HG03354 (cell line): ENCODE data around the gene HOXC12.

Experiments
- ATAC-seq: cut with Tn5 transposase; IDR thresholded peaks from one replicate; pipeline ENCODE4 v1.9.1; 2021; ENCODE audit warnings: mild to moderate bottlenecking; ENCODE audit not compliant: unreplicated experiment, poor library complexity, severe bottlenecking

HOXC12 gene

DNA sequence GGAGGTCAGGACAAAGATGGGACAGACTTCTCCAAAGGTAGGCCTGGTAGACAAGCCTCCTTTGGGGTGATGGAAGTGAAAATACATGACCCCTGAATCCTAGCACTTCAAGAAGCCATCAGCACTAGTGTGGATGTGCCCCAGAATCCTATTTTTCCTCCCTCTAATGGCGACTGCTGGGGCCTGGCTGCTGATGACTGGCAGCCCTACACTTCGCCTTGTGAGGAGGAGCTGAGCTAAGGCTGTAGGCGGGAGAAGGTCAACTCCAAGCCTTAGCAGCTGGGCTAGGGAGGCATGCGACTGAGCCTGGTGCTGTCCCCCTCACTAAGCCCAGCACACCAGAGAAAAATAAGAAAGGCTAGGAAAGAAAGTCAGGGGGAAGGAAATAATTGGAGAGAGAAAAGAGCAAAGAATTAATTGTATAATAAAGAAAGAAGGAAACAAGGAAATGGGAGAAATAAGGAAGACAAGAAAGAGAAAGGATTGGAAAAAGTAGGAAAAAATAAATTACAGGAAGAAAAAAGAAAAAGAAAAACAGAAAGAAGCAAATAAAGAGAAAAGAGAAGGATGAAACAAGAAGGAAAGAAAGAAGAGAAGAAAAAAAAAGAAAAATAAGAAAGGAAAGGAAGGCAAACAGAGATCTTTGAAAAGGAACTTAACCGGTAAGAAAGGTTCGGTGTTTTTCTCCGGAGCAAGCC is 25.6 kb downstream of the HOXC12 start:
- ATAC-seq = no peak

DNA sequence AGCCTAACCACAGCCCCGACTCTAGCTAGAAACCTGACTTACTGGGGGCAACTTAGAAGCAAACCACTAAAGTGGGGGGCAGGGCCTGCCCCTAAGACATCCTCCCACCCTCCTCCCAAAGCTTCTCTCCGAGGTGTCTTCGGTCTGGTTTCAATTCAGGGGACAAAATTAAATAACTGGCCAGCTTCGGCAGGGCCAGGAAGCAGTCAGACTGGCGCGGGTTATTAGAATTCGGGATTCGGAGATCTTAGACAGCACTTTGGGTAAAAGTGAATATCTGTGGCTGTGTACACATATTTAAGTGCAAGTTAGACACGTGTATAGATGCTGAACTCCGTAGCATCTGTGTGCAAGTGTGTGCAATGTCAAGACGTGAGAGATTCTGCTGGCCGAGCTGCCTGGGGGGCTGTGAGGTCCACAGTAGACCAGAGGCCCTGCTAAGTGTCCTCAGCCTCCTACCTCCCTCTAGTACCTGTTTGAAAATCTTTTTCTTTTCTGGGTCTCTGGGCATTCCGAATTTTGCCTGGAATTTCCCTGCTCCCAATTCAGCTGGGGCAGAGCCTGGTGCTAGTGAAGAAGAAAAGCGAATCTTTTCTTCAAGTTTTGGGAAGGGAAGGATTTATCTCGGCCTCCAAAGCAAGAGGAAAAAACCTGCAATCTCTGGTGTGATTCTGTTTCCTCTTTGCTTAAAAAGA is 26.2 kb downstream of the HOXC12 start:
- ATAC-seq = no peak

DNA sequence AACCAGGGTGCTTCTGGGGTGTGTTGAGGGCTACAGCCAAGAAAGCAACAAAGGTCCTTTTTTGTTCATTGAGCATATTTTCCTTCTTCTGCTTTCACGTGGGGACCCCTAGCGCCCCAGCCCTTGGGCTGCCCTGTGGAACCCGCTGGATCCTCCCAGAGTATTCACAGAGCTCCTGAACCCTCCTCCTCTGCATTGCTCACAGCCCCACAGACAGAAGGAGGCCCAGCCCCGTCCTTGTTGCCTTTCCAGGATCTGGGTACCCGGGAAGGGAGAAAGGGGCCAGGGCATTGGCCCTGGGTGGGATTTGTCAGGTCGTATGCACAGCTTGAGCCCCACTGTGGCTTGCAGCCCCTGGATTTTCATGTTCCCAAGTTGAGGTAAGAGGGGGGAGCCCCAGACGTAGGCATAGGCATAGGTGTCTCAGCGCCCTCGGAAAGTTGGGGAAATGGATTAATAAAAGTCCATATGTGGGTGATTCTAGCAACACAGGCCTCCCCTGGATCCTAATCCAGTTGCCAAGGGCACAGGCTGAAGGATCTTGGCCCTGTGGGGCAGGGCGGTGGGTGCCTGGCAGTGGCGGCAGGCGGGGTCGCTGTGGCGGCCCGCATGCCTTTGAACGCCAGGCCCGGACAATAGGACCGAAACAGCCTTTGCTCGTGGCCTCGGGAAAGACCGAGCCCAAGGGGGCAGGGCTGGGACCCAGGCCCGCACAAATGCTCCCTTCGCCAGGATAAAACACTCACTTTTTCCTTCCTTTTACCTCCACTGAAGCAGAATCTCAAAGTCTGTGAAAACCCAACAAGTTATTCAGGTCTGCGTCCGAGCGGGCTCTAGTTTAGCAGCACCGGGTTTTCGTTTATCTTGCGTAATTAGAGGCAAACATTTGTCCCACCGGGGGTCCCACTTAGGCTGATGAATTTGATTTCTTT is 27.2 kb downstream of the HOXC12 start:
- no peak for ATAC-seq

DNA sequence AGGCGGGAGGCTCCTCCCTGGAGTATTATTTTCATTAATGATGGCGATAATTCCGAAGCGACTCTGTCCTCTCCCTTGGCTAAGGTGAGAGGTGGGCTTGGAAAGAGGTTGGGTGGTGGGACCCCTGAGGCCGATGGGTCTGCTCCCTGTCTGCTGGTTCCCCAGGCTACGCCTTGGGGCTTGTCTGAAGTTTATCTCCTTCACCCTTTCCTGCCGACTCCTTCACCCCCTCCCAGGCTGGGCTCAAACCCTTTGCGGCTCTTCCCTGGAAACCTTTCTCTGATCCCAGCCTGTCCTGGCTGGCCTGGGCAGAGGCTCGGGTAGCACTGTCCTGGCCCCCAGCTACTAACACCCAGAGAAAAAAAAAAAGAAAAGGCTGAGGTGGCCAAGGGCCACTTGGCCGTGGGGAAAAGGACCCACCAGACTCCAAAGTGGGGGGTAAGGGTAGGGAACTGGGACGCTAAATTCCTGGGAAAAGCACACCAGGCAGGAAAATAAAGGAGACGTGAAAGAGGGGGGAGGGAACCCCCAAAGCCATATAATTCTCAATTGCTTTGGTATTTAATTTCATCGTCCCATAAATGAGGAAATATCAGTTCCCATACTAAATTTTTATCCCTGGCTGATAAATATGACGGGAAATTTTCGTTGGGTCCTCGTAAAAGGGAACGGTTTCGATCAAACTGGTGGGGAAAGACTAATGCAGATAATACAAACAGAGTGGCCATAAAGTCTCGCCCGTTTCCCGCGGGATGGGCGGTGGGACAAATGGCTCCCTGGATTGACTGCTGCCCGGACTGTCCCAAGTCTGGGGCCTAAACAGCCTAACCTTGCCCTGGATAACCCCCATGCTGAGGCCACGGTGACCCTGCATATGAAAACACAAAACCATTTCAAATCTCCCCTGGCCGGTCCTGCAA is 28.2 kb downstream of the HOXC12 start:
- no peak for ATAC-seq

DNA sequence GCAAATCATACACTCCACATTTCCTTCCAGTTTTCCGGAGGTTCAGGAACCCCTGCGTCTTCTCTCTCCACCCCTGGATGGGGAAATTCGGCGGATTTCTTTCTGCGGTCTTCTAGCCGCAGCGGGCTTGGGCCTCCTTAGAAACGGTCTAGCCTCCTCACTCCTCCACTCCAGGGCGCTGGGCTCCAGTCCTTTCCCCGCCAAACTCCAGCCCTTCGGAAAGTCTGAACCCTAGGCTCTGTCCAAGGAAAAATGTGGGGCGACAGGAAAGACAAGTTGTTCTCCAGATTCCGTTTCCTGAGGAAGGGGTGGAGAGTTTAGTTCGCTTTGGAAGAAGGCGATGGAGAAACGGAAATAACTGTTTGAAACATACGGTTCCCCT is 28.9 kb downstream of the HOXC12 start:
- no peak for ATAC-seq

DNA sequence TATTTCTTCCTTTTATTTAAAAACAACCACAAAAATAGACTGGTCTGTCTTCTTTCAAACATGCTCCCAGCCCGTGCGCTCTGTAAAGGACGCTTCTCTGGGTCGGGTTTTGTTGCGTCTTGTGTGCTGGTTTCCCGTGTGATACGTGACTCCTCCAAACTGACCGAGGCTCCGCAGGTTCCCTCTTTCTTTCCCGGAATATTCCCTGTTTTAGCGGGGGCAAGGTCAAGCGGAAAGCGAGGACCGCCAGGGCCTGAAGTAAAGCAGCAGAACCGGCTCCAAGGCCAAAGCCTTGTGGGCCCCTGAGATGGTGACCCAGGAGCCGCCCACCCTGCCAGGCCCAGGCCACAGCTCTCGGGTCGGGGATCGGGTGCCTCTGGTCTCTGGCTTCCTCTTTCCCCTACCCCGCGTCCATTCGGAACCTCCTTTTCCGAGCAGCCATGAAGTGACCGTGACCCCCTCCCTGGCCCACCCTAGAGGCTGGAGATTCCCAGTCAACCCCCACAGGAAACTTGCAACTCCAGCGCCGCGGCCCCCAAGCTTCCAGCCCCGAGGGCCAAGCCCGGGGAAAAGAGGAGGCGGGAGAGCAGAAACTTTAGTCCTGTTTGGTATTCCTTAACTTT is 29.4 kb downstream of the HOXC12 start:
- ATAC-seq = no peak

DNA sequence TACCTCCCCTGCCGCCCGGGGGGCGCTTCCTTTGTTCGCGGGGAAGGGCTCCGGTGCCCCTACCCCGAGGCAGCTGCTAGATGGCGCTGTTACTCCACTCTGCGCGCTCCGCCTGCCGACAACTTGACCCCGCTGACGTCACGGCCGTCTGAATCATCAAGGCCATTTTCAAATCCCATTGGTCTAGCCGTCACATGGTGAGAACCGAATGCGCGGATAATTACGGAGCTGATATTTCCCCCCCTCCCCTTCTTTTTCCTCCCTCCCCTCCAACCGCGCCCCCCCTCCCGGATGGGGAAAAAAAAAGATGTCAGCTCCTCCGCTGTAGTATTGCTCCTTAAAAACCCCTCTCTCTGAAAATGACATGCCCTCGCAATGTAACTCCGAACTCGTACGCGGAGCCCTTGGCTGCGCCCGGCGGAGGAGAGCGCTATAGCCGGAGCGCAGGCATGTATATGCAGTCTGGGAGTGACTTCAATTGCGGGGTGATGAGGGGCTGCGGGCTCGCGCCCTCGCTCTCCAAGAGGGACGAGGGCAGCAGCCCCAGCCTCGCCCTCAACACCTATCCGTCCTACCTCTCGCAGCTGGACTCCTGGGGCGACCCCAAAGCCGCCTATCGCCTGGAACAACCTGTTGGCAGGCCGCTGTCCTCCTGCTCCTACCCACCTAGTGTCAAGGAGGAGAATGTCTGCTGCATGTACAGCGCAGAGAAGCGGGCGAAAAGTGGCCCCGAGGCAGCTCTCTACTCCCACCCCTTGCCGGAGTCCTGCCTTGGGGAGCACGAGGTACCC is 30.4 kb downstream of the HOXC12 start, which contains the start of gene HOXC10:
HOXC10 (plus strand) TSS at position 246 of the 791 bp plus-strand sequence; CDS start at position 360, 114 bp downstream.
- ATAC-seq = no peak

DNA sequence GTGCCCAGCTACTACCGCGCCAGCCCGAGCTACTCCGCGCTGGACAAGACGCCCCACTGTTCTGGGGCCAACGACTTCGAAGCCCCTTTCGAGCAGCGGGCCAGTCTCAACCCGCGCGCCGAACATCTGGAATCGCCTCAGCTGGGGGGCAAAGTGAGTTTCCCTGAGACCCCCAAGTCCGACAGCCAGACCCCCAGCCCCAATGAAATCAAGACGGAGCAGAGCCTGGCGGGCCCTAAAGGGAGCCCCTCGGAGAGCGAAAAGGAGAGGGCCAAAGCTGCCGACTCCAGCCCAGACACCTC is 30.9 kb downstream of the HOXC12 start:
- no peak for ATAC-seq

DNA sequence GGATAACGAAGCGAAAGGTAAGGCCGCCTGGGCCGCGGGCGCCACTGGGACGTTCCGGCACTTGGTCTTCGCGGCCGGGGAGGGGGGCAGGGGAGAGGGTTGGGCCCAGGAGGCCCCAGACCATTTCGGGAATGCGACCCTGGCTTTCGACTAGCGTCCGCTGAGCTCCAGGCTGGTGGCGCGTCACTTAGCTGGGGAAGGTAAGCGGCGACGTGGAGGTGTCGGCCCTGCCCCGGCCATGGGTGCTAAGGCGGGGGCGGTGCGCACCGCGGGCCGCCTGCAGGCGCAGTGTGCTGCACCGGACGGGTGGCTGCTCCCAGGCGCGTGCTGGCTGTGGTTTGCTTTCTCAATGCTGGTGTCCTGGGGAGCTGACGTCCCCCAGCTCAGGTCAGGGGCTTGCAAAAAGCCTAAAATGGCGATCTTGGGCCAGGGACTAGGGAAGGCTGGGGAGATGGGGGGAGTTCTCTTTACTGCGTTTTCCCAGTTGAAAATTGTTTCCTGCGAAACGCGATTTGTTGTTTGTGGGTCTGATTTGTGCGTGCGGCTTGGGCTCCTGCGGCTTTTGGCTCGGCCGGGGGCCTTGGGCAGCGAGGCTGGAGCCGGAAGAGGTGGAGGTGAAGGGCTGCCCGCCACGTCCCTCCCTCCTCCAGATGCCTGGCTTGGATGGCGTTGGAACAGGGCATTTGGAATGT is 31.4 kb downstream of the HOXC12 start:
- ATAC-seq = no peak

DNA sequence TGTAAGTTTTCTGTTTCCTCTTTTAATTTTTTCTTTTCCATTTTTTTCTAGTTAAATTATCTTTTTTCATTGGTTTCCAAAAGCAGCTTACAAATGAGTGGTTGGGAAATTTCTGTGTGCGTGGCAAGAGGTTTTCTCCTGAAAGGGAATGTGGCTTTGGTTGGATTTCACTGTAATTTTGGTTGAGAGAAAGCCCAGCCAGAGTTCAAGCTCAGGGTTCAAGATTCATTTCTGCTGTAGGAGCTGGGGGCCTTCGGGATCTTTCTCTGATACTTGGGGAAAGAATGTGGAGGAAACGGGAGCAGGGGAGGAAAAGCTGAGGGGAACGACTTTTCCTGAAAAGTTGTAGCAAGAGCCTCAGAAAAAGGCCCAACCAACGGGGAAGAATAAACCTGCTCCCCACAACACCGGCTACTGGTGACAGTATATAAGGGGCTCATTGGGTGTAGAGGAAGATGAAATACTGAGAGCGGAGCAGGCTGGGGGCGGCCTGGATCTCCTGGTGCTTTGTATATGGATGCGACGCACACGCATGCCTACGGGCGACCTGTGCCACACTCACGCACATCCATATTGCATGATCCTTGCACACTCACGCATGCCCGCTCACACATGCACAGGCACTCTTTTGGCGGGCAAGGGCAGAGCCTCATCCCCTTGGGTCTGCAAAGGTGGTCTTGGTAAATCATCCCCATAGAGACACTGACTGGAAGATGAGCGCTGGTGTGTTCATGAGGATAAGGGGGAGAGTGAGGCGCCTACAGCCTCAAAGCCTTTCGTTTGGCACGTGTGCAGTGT is 32.2 kb downstream of the HOXC12 start:
- ATAC-seq = no peak

DNA sequence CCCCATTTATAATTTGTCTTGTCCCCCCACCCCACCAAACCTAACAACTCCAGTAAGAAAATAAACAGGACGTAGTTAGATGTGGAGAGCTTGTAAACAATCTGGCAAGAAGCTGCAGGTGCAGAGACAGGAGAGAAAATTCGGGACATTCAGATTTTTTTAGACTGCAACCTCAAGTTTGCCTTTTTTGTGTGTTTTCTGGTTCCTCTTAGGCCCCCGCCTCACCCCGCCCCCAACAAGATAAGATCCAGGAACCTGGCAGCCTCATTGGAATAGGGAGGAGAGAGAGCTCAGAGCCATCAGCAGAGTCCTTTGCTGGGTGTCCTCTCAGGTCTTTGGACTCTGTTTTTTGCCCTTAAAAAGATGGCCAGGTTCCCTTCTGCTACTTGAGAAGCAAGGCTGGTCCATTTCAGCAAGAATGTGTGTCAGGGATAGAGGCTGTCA is 33.1 kb downstream of the HOXC12 start:
- ATAC-seq = no peak

DNA sequence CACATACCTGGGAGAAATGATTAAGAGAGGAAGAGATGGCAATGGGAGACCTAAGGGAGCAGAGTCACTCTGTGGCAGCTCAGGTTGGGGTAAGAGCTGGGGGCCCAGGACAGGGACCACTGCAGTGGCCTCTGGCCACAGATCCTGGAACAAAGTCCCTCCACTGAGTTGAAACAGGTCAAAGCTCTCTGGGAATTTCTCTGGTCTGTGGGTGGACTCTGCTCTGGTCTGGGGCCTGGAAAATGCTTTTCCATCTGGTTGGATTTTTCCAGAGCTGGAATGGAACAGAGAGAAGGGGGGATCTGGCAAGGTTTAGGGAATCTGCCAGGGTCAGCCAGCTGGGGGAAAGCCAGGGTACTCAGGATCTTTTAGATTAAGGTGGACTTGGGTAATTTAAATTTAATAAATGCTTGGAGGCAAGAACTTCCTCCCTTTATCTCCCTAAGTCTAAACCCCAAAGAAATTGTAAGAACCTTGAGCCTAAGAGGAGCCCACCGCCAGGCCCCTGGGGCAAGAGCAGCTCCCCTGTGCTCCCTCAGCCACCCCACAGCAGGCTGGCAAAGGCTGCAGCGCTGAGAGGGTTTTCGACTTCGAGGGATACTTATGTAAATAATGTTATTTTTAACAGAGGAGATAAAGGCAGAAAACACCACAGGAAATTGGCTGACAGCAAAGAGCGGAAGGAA is 34.0 kb downstream of the HOXC12 start:
- ATAC-seq = no peak

DNA sequence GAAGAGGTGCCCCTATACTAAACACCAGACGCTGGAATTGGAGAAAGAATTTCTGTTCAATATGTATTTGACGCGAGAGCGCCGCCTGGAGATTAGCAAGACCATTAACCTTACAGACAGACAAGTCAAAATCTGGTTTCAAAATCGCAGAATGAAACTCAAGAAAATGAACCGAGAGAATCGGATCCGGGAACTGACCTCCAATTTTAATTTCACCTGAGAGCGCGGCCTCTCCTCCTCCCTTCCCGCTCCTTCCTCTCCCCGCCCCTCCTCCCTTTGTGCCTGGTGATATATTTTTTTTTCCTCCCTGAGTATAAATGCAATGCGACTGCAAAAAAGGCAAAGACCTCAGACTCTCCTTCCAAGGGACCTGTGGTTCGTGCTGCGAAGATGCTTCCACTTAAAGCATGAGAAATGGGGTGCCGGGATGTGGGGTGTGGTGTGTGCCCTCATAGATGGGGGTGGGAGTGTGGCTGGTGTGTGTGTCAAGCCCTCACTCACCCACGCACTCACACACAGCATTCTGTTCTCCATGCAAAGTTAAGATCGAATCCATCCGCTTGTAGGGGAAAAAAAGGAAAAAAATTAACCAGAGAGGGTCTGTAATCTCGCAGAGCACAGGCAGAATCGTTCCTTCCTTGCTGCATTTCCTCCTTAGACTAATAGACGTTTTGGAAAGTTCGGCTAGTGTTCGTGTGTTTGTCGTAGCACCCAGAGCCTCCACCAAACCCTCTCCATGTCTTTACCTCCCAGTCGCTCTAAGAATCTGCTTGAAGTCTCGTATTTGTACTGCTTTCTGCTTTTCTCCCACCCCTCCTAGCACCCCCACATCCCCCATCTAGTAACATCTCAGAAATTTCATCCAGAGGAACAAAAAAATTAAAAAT is 34.8 kb downstream of the HOXC12 start:
- no peak for ATAC-seq

DNA sequence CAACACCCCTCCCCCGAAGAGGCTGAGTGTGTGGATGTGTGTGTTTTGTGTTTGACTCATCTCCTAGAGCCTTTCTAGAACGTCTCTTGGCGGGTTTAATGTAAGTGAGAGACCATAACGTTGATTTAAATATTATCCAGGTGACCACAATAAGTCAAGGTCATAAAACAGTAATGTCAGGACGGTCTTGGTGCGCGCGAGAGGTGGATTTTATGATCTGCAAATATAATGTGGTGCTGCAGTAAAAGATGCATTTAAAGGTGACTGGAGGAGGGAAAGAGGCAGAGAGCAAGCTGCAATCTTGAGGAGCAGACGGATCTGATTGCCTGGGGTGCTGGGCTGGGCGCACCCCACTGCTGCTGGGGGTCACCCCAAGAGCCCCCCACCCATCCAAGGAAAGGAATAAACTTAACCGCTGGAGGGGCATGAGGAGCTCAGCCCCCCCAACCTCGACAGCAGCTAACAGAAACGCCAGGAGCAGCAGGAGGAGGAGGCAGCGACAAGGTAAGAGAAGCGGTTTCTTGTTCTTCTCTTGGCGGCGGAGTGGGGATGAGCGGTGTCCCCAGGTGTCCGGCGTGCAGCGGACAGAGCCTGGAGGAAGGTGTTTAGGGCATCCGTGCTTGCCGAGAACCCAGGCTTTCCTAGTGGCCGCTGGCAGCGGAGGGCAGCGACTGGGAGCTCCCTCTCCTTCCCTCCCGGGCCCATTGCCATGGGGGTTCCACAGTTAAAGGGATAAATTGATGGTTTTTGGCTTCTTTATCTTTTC is 35.8 kb downstream of the HOXC12 start:
- no peak for ATAC-seq

DNA sequence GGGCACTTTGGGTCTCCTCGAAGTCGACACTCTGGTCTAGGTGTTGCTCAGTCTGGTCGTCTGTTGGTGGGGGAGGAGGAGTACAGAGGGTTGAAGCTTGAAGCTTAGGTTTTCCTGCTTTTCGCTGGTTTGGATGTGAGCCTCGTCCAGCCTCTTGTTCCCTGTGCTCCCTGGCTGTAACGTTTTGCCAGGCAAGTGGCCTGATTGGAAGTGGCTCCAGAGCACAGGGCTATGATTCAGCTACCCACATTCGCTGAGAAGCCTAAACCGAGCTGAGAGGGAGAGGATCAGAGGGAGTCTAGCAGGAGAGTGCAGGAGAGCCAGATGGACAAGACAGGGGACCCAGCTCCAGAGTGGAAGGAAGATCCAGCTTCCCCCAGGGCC is 36.4 kb downstream of the HOXC12 start:
- ATAC-seq = no peak
